Chondrocyte (in vitro differentiated cells): ENCODE data around the gene CABS1. TPM values are rescaled to one million over a fixed set of nuclear protein-coding genes. Genes with fewer than 3 reads are reported as not detected.

Experiments used
- DNase-seq: peaks from one replicate; pipeline ENCODE4 v3.0.0; 2021; ENCODE audit warnings: mixed read lengths, low spot score
- H3K27ac Mint-ChIP-seq: one replicate; pipeline ENCODE4 v1.8.0; 2021; ENCODE audit warnings: mild to moderate bottlenecking, moderate library complexity, mixed read lengths; ENCODE audit not compliant: unreplicated experiment
- H3K27me3 Mint-ChIP-seq: 2 replicates; pipeline ENCODE4 v1.8.0; 2021; ENCODE audit warnings: low read depth, mixed read lengths
- H3K36me3 Mint-ChIP-seq: 2 replicates; pipeline ENCODE4 v1.8.0; 2021; ENCODE audit warnings: low read depth, mixed read lengths
- H3K4me1 Mint-ChIP-seq: 2 replicates; pipeline ENCODE4 v1.8.0; 2021; ENCODE audit warnings: low read depth, mild to moderate bottlenecking, mixed read lengths
- H3K4me3 Mint-ChIP-seq: one replicate; pipeline ENCODE4 v1.8.0; 2021; ENCODE audit warnings: mild to moderate bottlenecking, moderate library complexity, mixed read lengths; ENCODE audit not compliant: unreplicated experiment
- H3K9me3 Mint-ChIP-seq: 2 replicates; pipeline ENCODE4 v1.8.0; 2021; ENCODE audit warnings: low read depth, mixed read lengths
- total RNA-seq: library from RNA; stranded (reverse); gene quantifications from 3 replicates; pipeline ENCODE4 v1.2.1, GENCODE V29; 2021
- TF ChIP-seq, protein P1 (sequence below): fragments of 200-600 bp; sonication (generic); IDR thresholded peaks from 2 replicates; pipeline ENCODE4 v1.5.0; 2021; ENCODE audit warnings: antibody characterized with exemption, mild to moderate bottlenecking, moderate library complexity

Gene CABS1
- total RNA-seq, 1 donor from 2014 or later: not detected

GRCh38 chr4:70367813-70368212 is 33.0 kb downstream of the CABS1 start:
- H3K27me3 Mint-ChIP-seq: peaks cover 2% of the 10 kb centered on the region
- no peaks in the 10 kb centered on the region for H3K36me3 Mint-ChIP-seq
- no peak overlapping the region for H3K27ac Mint-ChIP-seq
- TF ChIP-seq, protein P1, sequence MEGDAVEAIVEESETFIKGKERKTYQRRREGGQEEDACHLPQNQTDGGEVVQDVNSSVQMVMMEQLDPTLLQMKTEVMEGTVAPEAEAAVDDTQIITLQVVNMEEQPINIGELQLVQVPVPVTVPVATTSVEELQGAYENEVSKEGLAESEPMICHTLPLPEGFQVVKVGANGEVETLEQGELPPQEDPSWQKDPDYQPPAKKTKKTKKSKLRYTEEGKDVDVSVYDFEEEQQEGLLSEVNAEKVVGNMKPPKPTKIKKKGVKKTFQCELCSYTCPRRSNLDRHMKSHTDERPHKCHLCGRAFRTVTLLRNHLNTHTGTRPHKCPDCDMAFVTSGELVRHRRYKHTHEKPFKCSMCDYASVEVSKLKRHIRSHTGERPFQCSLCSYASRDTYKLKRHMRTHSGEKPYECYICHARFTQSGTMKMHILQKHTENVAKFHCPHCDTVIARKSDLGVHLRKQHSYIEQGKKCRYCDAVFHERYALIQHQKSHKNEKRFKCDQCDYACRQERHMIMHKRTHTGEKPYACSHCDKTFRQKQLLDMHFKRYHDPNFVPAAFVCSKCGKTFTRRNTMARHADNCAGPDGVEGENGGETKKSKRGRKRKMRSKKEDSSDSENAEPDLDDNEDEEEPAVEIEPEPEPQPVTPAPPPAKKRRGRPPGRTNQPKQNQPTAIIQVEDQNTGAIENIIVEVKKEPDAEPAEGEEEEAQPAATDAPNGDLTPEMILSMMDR: no peak
- H3K4me1 Mint-ChIP-seq: no peaks in the 10 kb centered on the region
- no peaks in the 10 kb centered on the region for H3K9me3 Mint-ChIP-seq
- no peak overlapping the region for H3K4me3 Mint-ChIP-seq
- DNase-seq: no peak

GRCh38 chr4:70371987-70372386 is 37.2 kb downstream of the CABS1 start:
- Mint-ChIP-seq H3K36me3 (no peaks in the 10 kb centered on the region), H3K27ac (no peak overlapping the region)

DNA sequence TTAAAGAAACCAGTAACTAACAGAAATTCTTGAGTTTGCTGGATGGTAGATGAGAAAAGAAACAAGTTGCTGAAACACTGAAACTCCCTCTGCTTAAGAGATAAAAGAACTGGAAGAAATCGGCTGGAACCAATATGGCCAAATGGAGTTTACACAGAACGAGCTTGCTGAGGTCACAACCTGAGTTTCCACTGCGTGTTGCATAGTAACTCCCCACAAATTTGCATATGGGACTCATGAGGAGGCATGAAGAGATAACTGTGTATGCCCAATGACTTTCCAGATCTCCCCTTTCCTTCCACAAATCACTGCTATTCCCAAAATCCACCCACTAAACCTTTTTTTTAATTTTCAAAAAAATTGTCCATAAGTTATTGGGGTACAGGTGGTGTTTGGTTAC is 38.0 kb downstream of the CABS1 start:
- Mint-ChIP-seq H3K4me1 (no peaks in the 10 kb centered on the region), H3K4me3 (no peak overlapping the region), H3K27me3 (no peaks in the 10 kb centered on the region), H3K27ac (no peak overlapping the region), H3K9me3 (peaks cover 11% of the 10 kb centered on the region), H3K36me3 (no peaks in the 10 kb centered on the region)
- no peak for DNase-seq
- TF ChIP-seq, protein P1: no peak

More at GRCh38 chr4:70371987-70372386, 37.2 kb downstream of the CABS1 start:
- Mint-ChIP-seq H3K9me3 (peaks cover 11% of the 10 kb centered on the region), H3K27me3 (no peaks in the 10 kb centered on the region), H3K4me1 (no peaks in the 10 kb centered on the region), H3K4me3 (no peak overlapping the region)
- no peak for DNase-seq
- TF ChIP-seq, protein P1: no peak

GRCh38 chr4:70380578-70380977 is 45.8 kb downstream of the CABS1 start:
- TF ChIP-seq, protein P1: no peak
- Mint-ChIP-seq H3K4me3 (no peak overlapping the region), H3K9me3 (peaks cover 2% of the 10 kb centered on the region), H3K36me3 (no peaks in the 10 kb centered on the region), H3K4me1 (no peaks in the 10 kb centered on the region), H3K27me3 (peaks cover 3% of the 10 kb centered on the region), H3K27ac (no peak overlapping the region)
- no peak for DNase-seq

- H3K27me3 Mint-ChIP-seq: peaks cover 5% of the 10 kb centered on the region
- H3K4me3 Mint-ChIP-seq: no peak within 1 kb of the TSS
- H3K36me3 Mint-ChIP-seq: no peaks in the 10 kb centered on the region
- TF ChIP-seq, protein P1: no peak
- DNase-seq: no peak
- no peaks in the 10 kb centered on the region for H3K4me1 Mint-ChIP-seq
- no peak within 1 kb of the TSS for H3K27ac Mint-ChIP-seq
- H3K9me3 Mint-ChIP-seq: no peaks in the 10 kb centered on the region
These were observed 48.0 kb downstream of the CABS1 start, which contains the start of gene SMR3B for GRCh38 chr4:70382691-70383181. SMR3B (plus strand) TSS chr4:70383131; CDS start chr4:70384511, 1,380 bp downstream.

Other genes with a start within 250 kb of the CABS1 start
- not detected in 3 replicates for gene PRR27, start 180.7 kb upstream of the CABS1 start, total RNA-seq
- gene ODAM, start 139.3 kb upstream of the CABS1 start, total RNA-seq: not detected in 3 replicates
- gene FDCSP, start 108.9 kb upstream of the CABS1 start, total RNA-seq: not detected in 3 replicates
- not detected in 3 replicates for gene CSN3, start 92.4 kb upstream of the CABS1 start, total RNA-seq
- not detected in 3 replicates for gene SMR3A, start 25.8 kb downstream of the CABS1 start, total RNA-seq
- not detected in 3 replicates for gene SMR3B, start 48.1 kb downstream of the CABS1 start, total RNA-seq
- gene OPRPN, start 63.0 kb downstream of the CABS1 start, total RNA-seq: not detected in 3 replicates
- not detected in 3 replicates for gene MUC7, start 137.2 kb downstream of the CABS1 start, total RNA-seq
- not detected in 3 replicates for gene AMTN, start 183.6 kb downstream of the CABS1 start, total RNA-seq